NOMO-1 treated with dmso at 0.1 percent for 144 hours (cell line): ENCODE results near the gene MAPK11.

Experiments
- DNase-seq: peaks from one replicate; lab custom pipeline; 2025; ENCODE audit not compliant: unreplicated experiment; lab: John Stamatoyannopoulos, UW

MAPK11 gene

GRCh38 chr22:50296658-50297490 is 26.7 kb upstream of the MAPK11 start:
- DNase-seq, result no peak

- no peak for DNase-seq
Observed at GRCh38 chr22:50294319-50294656, 24.1 kb upstream of the MAPK11 start.

- DNase-seq, result no peak
Observed at GRCh38 chr22:50293441-50294318, 23.5 kb upstream of the MAPK11 start.

- DNase-seq, result no peak
Observed at GRCh38 chr22:50292643-50293440, 22.7 kb upstream of the MAPK11 start.

- DNase-seq, result no peak
Observed at GRCh38 chr22:50289942-50290630, 19.9 kb upstream of the MAPK11 start.

GRCh38 chr22:50289151-50289941 is 19.2 kb upstream of the MAPK11 start:
- no peak for DNase-seq

- DNase-seq, result no peak
Observed at GRCh38 chr22:50287731-50288130, 17.6 kb upstream of the MAPK11 start.

- DNase-seq, result no peak
Observed at GRCh38 chr22:50286701-50287318, 16.6 kb upstream of the MAPK11 start.

GRCh38 chr22:50286275-50286674 is 16.1 kb upstream of the MAPK11 start:
- DNase-seq, result no peak

GRCh38 chr22:50285568-50286229 is 15.5 kb upstream of the MAPK11 start:
- no peak for DNase-seq

GRCh38 chr22:50284479-50284878 is 14.3 kb upstream of the MAPK11 start:
- DNase-seq, result no peak

- no peak for DNase-seq
Observed at GRCh38 chr22:50283821-50284220, 13.6 kb upstream of the MAPK11 start.

GRCh38 chr22:50282361-50283155 is 12.4 kb upstream of the MAPK11 start:
- no peak for DNase-seq

- no peak for DNase-seq
Observed at GRCh38 chr22:50281957-50282356, 11.8 kb upstream of the MAPK11 start.

GRCh38 chr22:50281384-50281760 is 11.2 kb upstream of the MAPK11 start:
- DNase-seq, result no peak

GRCh38 chr22:50280708-50281383 is 10.7 kb upstream of the MAPK11 start:
- DNase-seq, result no peak

- DNase-seq, result no peak
Observed at GRCh38 chr22:50280022-50280707, 10.0 kb upstream of the MAPK11 start.
